GM21576 (cell line): ENCODE measurements around the gene CFAP141.
"Not testable (repeated sequence)": the region's sequence is repeated elsewhere in the genome, so short reads cannot be mapped to it uniquely, and the experiment has no call there.

Experiments used
- ATAC-seq: cut with Tn5 transposase; IDR thresholded peaks from one replicate; pipeline ENCODE4 v1.9.1; 2021; ENCODE audit warnings: mild to moderate bottlenecking, moderate library complexity; ENCODE audit not compliant: unreplicated experiment

The CFAP141 gene

DNA sequence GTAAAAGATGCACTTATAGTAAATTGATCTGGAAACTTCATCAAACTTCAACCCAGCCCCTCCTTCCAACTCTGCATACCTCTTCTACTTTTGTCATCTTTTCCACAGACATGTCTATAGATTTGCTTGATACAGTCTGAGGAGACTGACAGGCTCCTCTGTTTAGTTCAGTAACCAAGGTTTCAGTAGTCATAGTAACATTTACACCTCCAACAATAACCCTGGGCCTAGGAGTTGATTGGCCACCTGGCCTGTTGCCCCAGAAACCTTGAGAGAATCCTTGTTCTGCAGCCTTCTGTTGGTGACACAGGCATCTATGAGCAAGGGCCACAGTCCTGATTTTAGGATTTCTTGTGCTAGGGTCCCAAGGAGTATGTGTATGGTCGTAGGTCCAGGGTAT is at the start of gene CFAP141:
CFAP141 (minus strand) TSS at position 138 of the 400 bp plus-strand sequence; CDS start at position 112, 26 bp downstream.
- ATAC-seq = no peak

DNA sequence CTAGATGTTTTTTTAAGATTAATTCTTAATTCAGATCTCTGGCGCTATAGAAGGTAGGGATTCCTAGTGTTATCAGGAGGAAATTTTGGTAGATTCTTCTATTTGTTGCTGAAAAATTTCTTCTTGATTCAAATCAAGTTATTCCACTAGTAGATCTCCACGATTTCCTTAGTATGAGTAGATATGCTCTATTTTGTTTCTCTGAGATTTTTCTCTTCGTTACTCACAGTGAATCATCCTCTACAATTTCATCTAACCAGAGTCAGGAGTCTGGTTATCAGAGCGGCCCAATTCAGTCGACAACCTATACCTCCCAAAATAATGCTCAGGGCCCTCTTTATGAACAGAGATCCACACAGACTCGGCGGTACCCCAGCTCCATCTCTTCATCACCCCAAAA is 47.5 kb upstream of the CFAP141 start:
- ATAC-seq = no peak

DNA sequence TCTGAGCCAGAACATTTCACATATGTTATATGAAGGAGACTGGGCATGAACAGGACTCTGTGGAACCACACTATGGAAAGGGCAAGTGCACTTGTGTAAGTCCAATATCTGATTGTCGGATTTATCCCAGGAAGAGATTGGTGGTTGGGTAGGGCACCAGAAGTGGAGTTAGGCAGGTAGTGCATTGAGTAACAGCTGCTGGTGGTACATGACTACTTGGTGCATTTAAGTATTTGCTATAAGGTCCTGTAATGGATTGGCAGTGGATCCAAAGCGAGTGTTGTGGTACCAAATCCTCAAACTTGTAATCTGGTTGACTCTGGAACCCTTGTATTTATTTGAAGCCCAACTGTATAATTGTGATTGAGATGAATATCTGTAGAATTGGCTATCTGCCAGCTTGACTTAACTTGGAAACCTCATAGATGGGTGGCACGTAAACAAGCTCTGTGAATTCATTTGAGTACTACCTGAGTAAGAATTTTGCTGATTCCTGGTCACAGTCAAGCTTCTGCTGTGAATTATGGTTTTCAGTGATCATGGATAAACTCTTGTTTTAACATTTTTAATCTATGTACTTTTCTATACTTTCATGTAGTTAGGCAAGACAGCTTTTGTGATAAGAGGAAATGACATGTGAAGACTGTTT is 35.7 kb upstream of the CFAP141 start:
- ATAC-seq = no peak

DNA sequence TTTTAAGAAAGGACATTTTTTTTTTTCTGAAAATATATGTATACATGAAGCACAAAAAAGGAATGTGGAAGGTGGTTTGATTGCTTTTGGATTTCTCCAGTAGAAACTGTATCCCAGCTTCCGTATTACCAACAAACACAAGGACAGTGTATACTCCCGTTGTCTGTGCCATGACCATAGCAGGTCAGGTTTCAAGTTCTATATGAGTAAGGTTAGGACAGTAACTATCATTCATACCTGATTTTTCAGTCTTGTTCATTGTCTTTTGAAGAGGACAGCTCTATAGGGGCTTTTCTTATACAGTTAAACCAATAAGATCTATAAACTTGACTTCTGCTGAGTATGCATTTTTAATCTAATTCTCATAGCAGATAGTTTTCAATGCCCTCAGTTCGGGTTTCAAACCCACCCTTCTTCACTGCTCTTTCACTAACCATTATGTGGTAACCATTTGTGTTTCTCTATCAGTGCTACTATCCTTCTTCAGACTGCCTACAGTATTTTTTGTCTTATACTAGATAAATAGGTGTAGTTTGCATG is 34.2 kb upstream of the CFAP141 start:
- ATAC-seq = no peak

DNA sequence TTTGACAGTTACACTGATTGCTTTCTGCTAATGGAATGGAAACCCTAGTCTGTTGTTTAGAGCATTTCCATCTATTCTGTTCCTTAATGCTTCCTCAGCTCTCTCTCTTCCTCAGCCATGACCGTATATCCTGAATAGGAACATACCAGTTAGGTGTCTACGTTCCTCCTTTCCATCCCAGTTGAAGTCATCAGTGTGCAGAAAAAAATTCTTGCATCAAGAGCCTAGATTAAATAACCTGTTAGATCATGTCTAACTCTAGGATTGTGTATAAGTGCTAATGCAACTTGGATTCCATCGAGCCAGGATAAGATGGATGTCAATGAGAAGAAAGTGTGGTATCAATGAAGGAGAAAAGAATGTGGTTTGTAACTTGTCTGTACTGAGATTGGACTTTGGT is 33.4 kb upstream of the CFAP141 start:
- no peak for ATAC-seq

DNA sequence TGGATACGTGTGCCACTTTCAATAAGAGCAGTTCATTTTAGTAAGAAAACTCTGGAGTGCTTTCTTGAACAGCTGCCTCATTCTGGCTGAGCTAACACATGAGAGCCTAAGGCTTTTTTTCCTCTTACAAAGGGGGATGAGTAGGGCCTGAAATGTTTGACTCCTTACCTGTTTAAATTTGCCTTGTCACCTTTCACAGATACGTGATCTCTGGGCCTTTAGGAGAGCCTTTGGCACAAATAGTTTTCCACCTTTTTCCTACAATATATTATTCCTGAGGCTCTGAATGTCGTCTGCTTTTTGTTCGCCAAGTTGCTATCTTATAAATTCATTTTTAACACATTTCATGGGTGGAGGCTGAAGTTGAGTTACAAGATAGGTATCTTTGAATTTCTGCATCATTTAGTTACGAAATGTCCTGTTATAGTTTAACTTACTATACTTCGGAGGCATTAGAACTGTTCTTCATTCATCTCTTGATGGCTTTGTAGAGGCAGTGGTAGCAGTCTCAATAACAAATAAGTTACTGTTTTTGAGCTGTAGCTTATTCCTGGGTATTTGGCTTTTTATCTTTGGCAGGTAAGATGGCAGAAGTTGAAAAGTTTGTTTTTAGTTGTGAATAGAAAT is 31.9 kb upstream of the CFAP141 start:
- ATAC-seq = no peak

DNA sequence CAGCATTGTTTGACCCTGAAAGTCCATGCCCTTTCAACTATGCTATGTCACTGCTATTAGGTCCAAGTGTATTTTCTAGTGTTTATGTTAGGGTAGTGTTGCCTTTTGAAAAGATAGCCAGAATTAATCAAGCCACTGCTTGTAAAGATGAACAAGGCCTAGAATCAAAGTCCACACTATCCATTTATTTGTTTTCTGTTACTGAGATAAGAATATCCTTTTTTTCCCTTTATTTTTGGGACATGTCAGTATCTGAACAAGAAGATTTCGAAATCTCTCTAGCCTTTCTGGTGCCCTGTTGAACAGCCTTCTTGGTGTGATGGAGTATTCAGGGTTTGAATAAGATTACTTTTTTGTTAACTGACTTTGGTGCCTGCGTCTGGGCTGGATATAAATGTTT is 31.3 kb upstream of the CFAP141 start:
- ATAC-seq = no peak

DNA sequence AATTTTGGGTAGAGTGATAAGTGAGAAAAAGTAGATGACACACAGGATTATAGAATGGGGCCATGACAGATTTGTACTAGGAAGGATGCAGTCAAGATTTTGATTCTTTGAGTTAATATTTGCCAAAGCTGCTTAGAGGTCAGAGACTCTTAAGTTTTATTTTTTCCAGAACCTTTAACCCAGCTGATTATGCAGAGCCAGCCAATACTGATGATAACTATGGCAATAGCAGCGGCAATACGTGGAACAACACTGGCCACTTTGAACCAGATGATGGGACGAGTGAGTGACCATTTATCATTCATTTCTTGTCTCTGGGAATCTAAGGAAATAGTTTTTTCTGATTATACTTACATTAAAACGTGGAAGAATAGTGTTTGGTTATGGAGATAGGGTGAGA is 30.7 kb upstream of the CFAP141 start:
- no peak for ATAC-seq

DNA sequence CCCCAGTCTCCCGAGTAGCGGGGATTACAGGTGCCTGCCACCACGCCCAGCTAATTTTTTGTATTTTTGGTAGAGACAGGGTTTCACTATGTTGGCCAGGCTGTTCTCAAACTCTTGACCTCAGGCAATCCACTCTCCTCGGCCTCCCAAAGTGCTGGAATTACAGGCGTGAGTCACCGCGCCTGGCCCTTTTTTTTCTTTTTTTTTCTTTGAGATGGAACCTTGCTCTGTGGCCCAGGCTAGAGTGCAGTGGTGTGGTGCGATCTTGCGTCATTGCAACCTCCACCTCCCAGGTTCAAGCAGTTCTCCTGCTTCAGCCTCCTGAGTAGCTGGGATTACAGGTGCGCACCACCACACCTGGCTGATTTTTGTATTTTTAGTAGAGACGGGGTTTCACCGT is 27.0 kb upstream of the CFAP141 start:
- not testable (repeated sequence) for ATAC-seq

DNA sequence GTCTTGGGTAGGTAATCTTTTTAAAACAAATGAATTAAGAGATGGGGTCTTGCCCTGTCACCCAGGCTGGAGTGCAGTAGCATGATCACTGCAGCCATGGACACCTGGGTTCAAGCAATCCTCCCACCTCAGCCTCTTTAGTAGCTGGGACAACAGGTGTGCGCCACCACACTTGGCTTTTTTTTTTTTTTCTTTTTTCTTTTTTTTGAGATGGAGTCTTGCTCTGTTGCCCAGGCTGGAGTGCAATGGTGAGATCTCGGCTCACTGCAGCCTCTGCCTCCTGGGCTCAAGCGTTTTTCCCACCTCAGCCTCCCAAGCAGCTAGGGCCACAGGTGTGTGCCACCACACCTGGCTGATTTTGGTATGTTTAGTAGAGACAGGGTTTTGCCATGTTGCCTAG is 25.0 kb upstream of the CFAP141 start:
- ATAC-seq = not testable (repeated sequence)

DNA sequence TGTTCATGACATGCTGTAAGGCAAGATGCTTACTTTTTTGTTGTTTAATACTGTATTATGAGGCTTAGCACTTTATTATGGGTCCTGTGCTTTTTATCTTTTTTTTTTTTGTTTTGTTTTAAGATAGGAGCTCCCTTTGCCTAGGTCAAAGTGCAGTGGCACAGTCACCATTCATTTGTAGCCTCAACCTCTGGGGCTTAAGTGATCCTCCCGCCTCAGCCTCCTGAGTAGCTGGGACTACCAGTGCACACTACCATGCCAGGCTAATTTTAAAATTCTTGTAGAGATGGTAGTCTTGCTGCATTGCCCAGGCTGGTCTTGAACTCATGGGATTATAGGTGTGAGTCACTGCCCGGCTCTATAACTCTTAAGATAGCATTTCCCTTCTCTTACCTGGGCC is 19.2 kb upstream of the CFAP141 start:
- ATAC-seq = no peak

DNA sequence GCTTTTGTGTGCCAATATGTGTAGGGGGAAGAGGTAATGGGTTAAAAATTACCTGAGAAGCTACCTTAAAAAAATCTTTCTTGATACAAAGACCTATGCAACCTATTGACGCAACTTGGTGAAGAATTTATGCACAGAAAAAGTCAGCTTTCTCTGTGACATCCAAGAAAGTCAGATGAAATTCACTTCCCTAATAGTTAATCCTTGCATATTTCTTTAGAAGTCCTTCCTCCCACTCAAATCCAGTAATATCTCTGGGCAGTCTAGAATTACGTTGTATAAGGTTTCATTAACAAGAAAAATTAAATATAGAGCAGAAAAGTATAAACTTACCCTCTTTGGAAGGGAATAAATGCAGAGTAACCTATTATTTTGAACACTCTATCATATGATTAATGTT is 17.5 kb upstream of the CFAP141 start:
- no peak for ATAC-seq

DNA sequence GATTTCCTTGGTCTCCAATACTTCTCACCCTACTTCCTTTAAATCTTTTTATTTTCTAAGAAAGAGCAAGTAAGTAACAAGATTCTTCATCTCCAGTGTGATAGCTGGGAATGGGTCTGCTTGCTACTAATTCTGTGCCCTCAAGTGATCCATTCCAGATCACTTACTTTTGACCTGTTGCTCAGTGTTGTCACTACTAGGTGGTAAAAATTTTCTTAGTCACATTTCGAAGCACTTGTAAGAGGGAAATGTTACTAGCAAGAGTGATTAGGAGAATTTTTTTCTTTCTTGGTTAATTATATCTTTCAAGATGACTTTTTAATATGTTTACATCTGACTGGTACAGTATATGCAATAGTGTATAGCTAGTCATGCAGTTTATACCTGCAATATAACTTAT is 16.8 kb upstream of the CFAP141 start:
- no peak for ATAC-seq

DNA sequence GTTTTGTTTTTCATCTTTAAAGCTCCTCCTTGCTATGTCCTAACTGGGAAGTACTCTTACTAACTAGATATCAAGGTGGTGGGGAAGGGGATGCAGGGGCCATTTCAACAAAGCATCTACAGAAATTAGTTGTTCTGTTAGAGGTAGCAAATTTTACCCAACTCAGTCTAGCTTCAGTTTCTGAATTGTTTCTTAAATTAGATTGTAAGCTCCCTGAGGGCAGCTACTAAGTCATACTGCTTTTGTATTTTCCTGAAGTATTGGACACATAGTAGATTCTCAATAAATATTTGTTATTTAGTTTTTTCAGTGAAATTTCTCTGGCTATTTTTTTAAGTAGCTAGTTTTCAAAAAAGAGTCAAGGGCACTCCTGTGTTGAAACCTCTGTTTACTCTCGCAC is 16.4 kb upstream of the CFAP141 start:
- ATAC-seq = no peak

DNA sequence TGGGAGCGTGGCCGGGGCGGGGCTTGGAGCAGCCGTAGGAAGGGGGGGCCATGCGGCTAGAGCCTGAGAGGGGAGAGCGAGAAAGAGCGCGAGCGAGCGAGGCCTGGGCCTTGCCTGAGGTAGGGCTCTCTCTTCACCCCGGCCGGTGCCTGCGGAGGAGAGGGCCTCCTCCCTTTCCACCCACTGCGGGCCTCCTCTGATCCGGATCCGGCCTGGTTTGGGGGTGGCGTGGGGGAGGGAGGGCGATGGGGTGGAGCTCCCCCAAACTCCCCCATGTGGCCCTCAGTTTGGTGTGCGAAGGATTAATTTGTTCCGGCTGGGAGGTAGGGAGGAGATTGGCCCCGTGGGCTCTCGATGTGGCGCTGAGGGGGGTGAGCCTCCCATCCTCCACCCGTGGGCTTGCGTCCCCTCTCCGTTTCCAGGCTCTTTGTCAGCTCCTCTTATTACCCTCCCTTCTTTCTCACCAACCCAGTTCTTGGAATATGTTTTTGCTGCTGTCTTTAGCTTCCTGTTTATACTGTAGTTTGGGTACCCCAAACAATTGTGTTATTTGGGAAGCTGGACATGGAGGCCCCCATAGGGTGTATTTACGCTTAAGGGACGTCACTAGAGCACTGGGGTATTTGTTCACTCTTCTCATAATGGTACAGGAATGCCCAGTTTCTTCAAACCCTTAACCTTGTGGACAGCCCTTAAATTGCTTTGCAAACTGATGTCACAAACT is 15.3 kb upstream of the CFAP141 start:
- peak; percentile 23 for ATAC-seq

DNA sequence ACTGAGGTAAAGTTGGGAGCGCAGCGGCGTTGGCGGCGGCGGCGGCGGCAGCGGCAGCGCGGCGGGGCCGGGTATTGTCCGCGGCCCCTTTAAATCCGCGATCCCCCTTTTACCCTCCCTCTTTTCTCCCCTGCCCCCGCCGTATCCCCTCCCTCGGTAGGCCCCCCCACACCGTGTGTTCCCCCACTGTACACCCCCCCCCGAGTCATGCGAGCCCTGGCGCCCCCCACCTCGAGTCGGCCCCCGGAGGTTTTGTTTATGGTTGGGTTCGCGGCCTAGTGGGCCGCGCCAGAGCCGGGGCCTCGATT is 14.8 kb upstream of the CFAP141 start:
- peak; percentile 6 for ATAC-seq

DNA sequence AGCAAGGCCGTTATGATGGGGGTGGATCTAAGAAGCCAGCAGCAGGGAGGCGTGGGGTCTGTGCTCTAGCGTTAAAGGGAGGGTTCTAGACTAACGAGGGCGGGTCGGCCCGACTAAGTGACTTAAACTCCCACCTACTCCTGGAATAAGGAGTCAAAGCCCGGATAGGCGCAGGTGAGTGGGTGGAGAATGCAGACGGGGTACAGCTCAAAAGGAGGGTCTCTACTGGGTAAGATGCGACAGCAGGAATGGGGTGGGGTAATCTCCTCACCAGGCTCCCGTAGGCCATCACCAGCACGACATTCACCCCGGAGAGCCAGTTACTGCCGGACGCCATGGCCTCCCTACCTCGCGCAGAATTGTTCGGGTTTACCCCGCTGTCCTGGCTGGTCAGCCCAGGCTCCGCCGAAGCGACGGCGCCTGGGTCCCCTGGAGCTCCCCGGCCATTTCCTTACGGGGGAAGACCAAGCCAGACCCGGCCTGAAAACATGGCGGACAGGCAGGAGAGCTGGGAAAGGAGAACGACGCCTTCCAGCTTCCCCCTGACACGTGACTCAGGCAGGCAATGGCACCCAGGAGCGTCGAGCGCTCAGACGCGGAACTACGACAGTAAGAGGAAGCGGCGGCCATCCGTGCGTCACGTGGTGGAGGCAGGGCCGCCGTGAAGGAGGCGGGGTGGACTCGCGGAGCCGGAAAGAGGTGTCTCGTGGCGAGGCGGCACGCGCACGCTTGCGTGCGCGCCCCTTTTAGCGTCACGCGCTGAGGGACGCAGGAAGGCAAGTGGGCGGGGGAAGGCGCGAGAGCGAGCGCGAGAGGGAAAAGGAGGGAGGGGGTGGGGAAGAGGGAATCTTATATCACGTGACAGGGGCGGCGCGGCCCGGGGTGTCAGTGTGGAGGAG is 14.2 kb upstream of the CFAP141 start, which contains the start of gene UBAP2L:
UBAP2L (plus strand) TSS at position 885 of the 899 bp plus-strand sequence. CDS start 4,169 bp downstream, outside the sequence.
- peak; percentile 82 for ATAC-seq

DNA sequence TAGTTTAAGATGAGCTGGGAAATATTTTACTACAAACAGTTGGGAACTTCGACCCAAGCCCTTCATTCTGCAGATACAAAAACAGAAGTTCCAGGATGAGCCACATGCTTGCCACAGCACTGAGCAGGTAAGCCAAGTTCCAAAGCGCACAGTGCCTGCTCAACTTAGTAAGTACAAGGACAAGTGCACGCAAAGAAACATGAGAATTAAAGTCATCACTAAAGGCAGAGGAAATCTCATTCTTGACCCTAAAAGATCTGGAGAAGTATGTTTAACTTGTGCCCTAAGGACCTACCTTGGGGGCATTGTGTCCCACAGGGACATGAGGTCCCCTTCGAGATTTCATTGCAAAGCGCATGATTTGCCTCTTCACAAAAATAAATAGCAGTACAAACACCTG is 13.4 kb upstream of the CFAP141 start:
- no peak for ATAC-seq

DNA sequence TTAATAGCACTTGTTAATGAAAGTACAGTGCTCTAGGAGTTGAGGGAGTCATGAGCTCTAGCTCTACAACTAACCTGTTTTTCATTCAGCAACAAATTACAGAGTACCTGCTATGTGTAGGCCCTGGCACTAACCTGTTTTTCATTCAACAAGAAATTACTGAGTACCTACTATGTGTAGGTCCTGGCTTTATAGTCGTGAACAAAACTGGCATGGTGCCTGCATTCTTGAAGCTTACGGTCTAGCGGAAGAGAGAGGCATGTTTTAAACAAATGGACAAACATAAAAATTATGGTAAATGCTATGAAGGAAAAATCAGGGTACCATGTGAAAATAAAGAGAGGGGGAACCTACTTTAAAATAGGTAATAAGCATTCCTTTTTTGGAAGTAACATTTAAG is 12.4 kb upstream of the CFAP141 start:
- no peak for ATAC-seq

DNA sequence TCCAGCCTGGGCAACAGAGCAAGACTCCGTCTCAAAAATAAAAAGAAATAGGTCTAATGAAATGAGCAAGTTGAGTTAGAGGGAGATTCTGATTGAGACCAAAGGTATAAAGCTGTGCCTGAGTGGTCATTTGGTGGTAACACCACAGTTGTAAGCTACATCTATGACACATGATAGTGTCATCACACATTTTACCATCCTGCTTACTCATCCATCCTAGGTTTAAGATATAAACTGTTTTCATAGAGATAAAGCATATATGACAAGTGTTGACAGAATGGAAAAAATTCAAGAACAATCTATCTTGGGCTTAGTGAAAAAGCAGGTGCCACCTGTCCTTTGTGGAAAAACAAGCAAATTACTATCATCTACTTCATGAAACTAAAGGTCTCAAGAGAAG is 7.1 kb upstream of the CFAP141 start:
- no peak for ATAC-seq

DNA sequence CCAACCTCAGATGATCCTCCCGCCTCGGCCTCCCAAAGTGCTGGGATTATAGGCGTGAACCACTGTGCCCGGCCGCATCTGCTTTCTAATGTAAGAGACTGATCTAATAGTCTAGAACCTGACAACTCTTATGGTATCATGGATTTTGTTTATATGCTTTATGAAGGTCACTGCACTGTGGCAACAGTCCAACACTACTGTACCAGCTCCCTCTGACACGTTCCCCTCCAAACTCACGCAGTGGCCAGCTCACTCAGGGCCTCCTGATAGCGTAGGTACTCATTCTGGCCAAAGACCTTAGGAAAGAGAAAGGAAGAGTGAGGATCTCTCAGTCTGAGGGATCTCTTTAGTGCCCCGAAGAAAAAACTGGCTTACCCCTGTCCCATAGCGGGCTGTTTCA is 6.0 kb upstream of the CFAP141 start:
- ATAC-seq = no peak
